Amniotic epithelial cell (primary cell): ENCODE data around the gene DEAF1.
"Not testable (repeated sequence)": the region's sequence is repeated elsewhere in the genome, so short reads cannot be mapped to it uniquely, and the experiment has no call there.

ENCODE experiments used
- DNase-seq: peaks from one replicate; pipeline ENCODE4 v3.0.0-alpha.2; 2010; ENCODE audit warnings: low read depth

DEAF1 gene, protein sequence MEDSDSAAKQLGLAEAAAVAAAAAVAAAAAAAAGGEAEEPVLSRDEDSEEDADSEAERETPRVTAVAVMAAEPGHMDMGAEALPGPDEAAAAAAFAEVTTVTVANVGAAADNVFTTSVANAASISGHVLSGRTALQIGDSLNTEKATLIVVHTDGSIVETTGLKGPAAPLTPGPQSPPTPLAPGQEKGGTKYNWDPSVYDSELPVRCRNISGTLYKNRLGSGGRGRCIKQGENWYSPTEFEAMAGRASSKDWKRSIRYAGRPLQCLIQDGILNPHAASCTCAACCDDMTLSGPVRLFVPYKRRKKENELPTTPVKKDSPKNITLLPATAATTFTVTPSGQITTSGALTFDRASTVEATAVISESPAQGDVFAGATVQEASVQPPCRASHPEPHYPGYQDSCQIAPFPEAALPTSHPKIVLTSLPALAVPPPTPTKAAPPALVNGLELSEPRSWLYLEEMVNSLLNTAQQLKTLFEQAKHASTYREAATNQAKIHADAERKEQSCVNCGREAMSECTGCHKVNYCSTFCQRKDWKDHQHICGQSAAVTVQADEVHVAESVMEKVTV

GRCh38 chr11:694563-695287, at the start of gene DEAF1:
TSS of gene DEAF1 (minus strand) at chr11:695222. CDS start at chr11:695047, 175 bp downstream.
- peak; percentile 92 for DNase-seq

GRCh38 chr11:742571-743201, 47.7 kb upstream of the DEAF1 start:
- no peak for DNase-seq

GRCh38 chr11:742156-742546, 47.1 kb upstream of the DEAF1 start:
- no peak for DNase-seq

DNA sequence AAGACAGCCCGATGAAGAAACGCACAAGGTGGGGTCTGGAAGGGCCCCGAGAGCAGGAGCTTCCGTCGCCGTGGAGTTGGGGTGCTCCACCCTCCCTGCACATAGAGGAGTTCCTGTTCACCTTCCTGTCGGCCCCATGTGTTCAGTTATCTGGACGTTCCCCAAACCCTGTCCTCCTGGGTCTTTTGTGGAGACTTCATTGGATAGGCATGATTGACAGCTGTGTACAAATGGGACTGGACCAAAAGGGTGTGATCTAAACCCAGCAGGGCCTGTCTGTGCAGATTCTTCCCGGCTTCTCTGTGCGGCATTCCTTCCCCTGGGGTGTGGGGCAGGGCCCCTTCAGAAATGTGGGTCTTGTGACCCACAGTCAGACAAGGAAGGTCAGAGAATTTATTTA, 42.9 kb upstream of the DEAF1 start:
- DNase-seq, result not testable (repeated sequence)

- no peak for DNase-seq
Measured at GRCh38 chr11:737366-737765, 42.3 kb upstream of the DEAF1 start.

- DNase-seq, result not testable (repeated sequence)
Measured at GRCh38 chr11:734541-734940, 39.5 kb upstream of the DEAF1 start.

- no peak for DNase-seq
Measured at GRCh38 chr11:733072-733471, 38.0 kb upstream of the DEAF1 start.

DNA sequence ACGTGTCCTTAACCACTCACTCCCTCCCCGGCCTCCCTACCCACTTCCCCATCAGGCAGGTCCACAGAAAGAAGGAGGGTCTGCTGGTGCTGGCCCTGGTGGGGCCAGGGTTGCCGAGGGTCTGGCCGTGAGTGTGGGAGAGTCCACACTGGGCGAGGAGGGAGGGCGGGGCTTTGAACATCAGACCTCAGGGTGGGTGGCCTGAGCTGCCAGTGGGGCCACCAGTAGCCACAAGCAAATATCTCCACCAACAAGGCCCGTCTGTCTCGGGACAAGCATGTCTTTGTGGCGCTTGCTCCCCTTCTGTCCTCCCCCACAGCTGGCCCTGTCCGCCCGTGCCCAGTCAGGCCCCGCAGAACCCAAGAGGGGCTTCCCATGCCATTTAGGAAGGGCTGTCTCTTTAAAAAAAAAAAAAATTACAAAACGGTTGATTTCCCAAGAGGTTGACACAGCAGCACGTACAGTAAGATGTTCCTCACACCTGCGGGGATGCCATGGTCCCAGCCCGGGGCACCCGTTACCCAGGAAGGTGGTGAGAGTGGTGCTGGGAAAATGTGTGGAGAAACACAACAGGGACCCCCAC, 34.6 kb upstream of the DEAF1 start:
- no peak for DNase-seq

- no peak for DNase-seq
Measured at GRCh38 chr11:728901-729491, 34.0 kb upstream of the DEAF1 start.

GRCh38 chr11:727859-728748, 33.1 kb upstream of the DEAF1 start:
- peak; percentile 72 for DNase-seq

GRCh38 chr11:727281-727701, 32.3 kb upstream of the DEAF1 start:
- DNase-seq, result no peak

DNA sequence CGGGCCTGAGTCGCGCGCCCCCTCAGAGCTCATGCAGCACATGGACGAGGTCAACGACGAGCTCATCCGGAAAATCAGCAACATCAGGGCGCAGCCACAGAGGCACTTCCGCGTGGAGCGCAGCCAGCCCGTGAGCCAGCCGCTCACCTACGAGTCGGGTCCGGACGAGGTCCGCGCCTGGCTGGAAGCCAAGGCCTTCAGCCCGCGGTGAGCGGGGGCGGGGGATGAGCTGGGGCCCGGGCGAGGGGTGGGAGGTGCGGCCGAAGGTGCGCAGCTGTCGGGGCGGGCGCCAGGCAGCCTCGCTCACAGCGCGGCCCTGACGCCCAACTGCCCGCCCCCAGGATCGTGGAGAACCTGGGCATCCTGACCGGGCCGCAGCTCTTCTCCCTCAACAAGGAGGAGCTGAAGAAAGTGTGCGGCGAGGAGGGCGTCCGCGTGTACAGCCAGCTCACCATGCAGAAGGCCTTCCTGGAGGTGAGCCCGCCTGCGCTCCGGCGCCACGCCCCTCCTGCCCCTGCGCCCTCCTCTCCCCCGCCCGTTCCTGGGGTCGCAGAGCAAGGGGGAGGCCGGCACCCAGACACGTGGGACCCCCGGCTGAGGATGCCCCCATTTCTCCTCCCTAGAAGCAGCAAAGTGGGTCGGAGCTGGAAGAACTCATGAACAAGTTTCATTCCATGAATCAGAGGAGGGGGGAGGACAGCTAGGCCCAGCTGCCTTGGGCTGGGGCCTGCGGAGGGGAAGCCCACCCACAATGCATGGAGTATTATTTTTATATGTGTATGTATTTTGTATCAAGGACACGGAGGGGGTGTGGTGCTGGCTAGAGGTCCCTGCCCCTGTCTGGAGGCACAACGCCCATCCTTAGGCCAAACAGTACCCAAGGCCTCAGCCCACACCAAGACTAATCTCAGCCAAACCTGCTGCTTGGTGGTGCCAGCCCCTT, 31.5 kb upstream of the DEAF1 start:
- peak; percentile 50 for DNase-seq

- DNase-seq, result no peak
Measured at GRCh38 chr11:725624-726202, 30.7 kb upstream of the DEAF1 start.

- DNase-seq, result no peak
Measured at GRCh38 chr11:724778-725386, 29.9 kb upstream of the DEAF1 start.

DNA sequence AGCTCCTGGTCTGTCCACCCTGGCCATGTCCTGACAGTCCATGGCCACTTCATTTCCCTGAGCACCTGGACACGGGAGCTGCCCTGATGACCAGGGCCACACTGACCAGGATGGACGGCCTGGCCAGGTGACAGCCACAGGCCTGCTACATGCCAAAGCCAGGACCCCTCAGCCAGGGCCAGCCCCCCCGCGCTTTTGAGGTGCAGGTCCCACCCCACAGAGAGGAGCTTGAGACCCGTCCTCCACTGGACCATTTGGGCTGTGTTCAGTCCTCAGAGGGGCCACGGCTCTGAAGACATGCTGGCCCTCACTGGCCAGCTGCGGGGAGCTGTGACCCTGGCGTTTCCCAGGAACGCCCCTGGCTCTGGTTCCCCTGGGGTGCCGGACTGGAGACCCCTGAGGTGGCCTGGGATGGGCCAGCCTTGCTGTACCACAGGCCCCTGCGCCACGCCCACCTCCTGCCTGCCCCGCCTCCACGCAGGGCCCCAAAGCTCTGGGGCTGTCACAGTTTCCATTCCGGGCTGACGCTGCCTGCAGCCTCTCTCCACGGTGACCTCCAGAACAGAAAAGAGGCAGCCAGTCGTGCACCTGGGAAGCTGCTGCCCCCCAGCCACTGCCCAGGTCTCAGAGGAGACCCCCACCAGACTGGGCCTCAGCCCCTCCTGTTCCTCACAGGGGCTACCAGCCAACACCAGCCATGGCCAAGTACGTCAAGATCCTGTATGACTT, 29.2 kb upstream of the DEAF1 start:
- no peak for DNase-seq

DNA sequence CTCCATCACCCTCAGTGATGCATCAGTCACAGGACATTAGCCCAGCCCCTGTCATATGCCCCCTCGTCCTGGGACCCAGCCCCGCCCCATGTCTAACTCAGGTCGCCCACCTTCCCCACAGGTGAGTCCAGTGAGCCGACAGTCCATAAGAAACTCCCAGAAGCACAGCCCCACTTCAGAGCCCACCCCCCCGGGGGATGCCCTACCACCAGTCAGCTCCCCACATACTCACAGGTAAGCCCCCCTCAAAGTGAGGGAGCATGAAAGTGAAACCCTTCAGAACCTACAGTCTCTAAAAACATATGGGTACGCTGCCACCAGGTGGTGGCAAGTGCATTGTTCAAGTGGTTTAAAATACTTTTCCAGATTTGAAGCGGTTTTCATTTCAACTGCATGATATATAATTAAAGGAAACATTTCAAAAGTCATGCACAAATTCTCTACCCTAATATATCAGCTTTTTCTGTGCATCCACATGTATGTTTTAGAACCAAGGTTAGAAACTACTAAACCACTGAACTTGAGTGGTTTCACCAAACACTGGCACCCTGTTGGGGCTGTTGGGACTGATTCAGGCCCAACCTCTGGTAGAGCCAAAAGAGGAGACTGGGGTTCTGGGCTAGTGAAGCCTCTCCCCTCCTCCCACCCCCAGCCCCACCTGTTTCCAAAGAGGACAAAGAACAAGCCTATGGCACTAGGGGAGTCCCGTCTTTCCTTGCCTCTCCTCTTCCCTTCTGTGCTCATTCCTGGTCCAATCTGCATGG, 28.3 kb upstream of the DEAF1 start:
- peak; percentile 57 for DNase-seq

- DNase-seq, result no peak
Measured at GRCh38 chr11:722346-722811, 27.4 kb upstream of the DEAF1 start.
